DND-41 (cell line): ENCODE results near the gene AACS.

Experiments
- ATAC-seq: fragments of 200-7000 bp; cut with Tn5 transposase; 3 replicates; pipeline ENCODE4 v1.9.1; 2021; ENCODE audit warnings: low read depth; ENCODE audit not compliant: insufficient read depth
- DNase-seq: peaks from one replicate; pipeline ENCODE4 v3.0.0-alpha.2; 2020
- H2AFZ ChIP-seq: 2 replicates; pipeline ENCODE4 v1.6.0; 2012; ENCODE audit warnings: low read depth, low read length
- H3K27ac ChIP-seq: 2 replicates; pipeline ENCODE4 v1.5.1; 2012; ENCODE audit warnings: low read length, inconsistent platforms
- H3K27me3 ChIP-seq: fragments of 200-600 bp; sonication (generic); 2 replicates; pipeline ENCODE4 v1.6.0; 2012; ENCODE audit warnings: low read length, mild to moderate bottlenecking, inconsistent platforms; ENCODE audit not compliant: insufficient read depth, poor library complexity
- H3K36me3 ChIP-seq: 2 replicates; pipeline ENCODE4 v1.5.1; 2012; ENCODE audit warnings: low read length, inconsistent platforms; ENCODE audit not compliant: insufficient read depth
- H3K4me1 ChIP-seq: 2 replicates; pipeline ENCODE4 v1.5.1; 2012; ENCODE audit warnings: mild to moderate bottlenecking, low read length; ENCODE audit not compliant: insufficient read depth
- H3K4me2 ChIP-seq: 2 replicates; pipeline ENCODE4 v1.6.0; 2012; ENCODE audit warnings: mild to moderate bottlenecking, moderate library complexity, low read length, inconsistent platforms; ENCODE audit not compliant: insufficient read depth
- H3K4me3 ChIP-seq, 2 experiments: fragments of 200-600 bp in 1 of 2; shearing (Covaris generic) in 1 of 2; 2 replicates each; pipeline ENCODE4 v1.5.1; 2012 to 2016; ENCODE audit warnings: inconsistent platforms in 2 of 2, low read length in 2 of 2, mild to moderate bottlenecking in 2 of 2, low read depth in 1 of 2, moderate library complexity in 1 of 2
- H3K79me2 ChIP-seq: 2 replicates; pipeline ENCODE4 v1.6.0; 2012; ENCODE audit warnings: low read length, inconsistent platforms; ENCODE audit not compliant: insufficient read depth
- H3K9ac ChIP-seq: 2 replicates; pipeline ENCODE4 v1.6.0; 2012; ENCODE audit warnings: low read depth, mild to moderate bottlenecking, inconsistent platforms, low read length, moderate library complexity
- H3K9me3 ChIP-seq: 2 replicates; pipeline ENCODE4 v1.5.1; 2012; ENCODE audit warnings: low read length, moderate library complexity, mild to moderate bottlenecking, inconsistent platforms; ENCODE audit not compliant: insufficient read depth, severe bottlenecking
- H4K20me1 ChIP-seq: 2 replicates; pipeline ENCODE4 v1.6.0; 2012; ENCODE audit warnings: low read length; ENCODE audit not compliant: insufficient read depth
- EZH2 ChIP-seq: IDR thresholded peaks from 3 replicates; pipeline ENCODE4 v1.6.1; 2012; ENCODE audit warnings: borderline replicate concordance, low read depth, mild to moderate bottlenecking, moderate library complexity, low read length, inconsistent platforms; ENCODE audit not compliant: severe bottlenecking
- TF ChIP-seq, protein P1 (sequence below): IDR thresholded peaks from 2 replicates; pipeline ENCODE4 v1.5.1; 2012; ENCODE audit warnings: borderline replicate concordance, low read length, moderate library complexity, mild to moderate bottlenecking; ENCODE audit not compliant: poor library complexity, severe bottlenecking; ENCODE audit errors: extremely low read depth

The AACS gene

DNA sequence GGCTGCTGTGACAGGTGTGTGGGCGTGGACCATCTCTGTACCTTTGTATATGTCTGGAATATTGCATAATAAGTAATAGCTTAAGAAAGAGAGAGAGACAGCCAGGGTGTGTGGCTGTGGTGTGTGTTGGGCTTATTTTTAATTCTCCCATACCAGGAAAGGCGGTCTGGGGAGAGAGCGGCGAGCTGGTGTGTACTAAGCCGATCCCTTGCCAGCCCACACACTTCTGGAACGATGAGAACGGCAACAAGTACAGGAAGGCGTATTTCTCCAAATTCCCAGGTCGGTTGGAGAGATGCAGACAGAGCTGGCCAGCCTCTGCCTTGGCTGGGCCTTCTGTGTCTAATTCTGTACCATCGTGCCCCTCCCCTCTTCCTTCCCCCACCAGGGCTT lies 63.9 kb downstream of the AACS start:
- H3K27ac ChIP-seq: no peak overlapping the region
- H3K79me2 ChIP-seq: no peaks in the 10 kb centered on the region
- H2AFZ ChIP-seq: no peak overlapping the region
- no peaks in the 10 kb centered on the region for H4K20me1 ChIP-seq
- TF ChIP-seq EZH2: no peak
- TF ChIP-seq, protein P1, sequence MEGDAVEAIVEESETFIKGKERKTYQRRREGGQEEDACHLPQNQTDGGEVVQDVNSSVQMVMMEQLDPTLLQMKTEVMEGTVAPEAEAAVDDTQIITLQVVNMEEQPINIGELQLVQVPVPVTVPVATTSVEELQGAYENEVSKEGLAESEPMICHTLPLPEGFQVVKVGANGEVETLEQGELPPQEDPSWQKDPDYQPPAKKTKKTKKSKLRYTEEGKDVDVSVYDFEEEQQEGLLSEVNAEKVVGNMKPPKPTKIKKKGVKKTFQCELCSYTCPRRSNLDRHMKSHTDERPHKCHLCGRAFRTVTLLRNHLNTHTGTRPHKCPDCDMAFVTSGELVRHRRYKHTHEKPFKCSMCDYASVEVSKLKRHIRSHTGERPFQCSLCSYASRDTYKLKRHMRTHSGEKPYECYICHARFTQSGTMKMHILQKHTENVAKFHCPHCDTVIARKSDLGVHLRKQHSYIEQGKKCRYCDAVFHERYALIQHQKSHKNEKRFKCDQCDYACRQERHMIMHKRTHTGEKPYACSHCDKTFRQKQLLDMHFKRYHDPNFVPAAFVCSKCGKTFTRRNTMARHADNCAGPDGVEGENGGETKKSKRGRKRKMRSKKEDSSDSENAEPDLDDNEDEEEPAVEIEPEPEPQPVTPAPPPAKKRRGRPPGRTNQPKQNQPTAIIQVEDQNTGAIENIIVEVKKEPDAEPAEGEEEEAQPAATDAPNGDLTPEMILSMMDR: no peak
- H3K36me3 ChIP-seq: peaks cover 9% of the 10 kb centered on the region
- ATAC-seq (no peak), DNase-seq (no peak)
- H3K9me3 ChIP-seq: no peaks in the 10 kb centered on the region
- no peak overlapping the region for H3K4me3 ChIP-seq
- H3K27me3 ChIP-seq: no peaks in the 10 kb centered on the region
- no peak overlapping the region for H3K9ac ChIP-seq
- H3K4me2 ChIP-seq: no peak overlapping the region
- no peaks in the 10 kb centered on the region for H3K4me1 ChIP-seq

DNA sequence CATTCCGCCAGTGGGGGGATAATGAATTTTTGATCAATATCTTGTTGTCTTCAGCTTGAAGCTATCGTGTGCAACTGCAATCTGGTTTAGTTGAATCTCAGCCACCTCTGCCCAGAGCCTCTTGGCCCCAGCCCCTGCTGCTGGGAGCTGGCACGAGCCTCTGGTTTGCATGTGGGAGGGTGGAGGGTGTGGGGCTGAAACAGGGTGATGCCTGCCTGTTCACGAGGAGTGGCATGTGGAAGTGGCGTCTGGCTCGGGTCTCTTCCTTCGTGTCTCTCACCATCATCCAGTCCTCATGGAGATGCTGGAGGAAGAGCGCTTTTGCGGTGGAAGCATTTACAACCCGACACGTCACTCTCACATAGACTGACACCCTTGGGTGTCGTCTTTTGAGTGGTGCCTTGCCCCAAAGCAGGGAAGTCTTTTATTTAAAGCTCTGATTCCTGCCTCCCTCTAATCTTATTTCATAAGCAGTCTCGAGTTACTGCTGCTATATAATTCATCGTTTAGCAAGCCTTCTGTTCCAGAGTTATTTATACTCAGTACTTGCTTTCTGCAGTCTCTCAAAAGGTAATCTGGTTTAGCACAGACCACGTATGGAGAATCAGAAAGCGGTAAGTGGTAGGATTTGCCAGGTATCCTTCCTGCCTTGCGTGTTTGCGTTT lies 64.5 kb downstream of the AACS start:
- DNase-seq (no peak), ATAC-seq (no peak)
- no peak overlapping the region for H3K9ac ChIP-seq
- peaks cover 7% of the 10 kb centered on the region for H3K36me3 ChIP-seq
- H3K9me3 ChIP-seq: no peaks in the 10 kb centered on the region
- no peak overlapping the region for H3K4me3 ChIP-seq
- H3K4me1 ChIP-seq: no peaks in the 10 kb centered on the region
- no peaks in the 10 kb centered on the region for H3K79me2 ChIP-seq
- no peaks in the 10 kb centered on the region for H4K20me1 ChIP-seq
- H3K27me3 ChIP-seq: no peaks in the 10 kb centered on the region
- no peak overlapping the region for H3K4me2 ChIP-seq
- H3K27ac ChIP-seq: no peak overlapping the region
- TF ChIP-seq EZH2: no peak
- TF ChIP-seq, protein P1: no peak
- H2AFZ ChIP-seq: no peak overlapping the region

DNA sequence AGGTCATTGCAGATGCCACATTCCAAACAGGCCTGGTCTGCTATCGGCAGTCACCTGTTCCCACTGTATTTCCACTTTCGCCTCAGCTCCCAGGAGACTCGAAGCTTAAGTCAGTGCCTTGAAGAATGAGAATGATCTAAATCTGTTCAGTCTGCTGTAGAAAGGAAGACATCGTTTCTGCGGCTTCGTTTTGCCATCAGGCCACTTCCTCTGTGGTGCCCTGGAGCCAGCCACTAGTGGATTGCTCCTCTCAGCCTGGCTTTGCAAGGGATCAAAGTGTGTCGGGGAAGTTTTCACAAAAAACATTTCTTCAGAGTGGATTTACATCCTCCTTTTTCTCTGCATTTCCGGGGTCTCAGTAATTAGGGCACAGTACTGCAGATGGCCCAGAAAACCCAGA lies 66.7 kb downstream of the AACS start:
- no peak overlapping the region for H2AFZ ChIP-seq
- DNase-seq: no peak

More for the DNA sequence above, 66.7 kb downstream of the AACS start:
- no peak for ATAC-seq
- Histone ChIP-seq H3K27me3 (no peaks in the 10 kb centered on the region), H3K4me2 (no peak overlapping the region), H3K9ac (no peak overlapping the region), H3K4me1 (no peaks in the 10 kb centered on the region), H3K9me3 (no peaks in the 10 kb centered on the region), H3K36me3 (no peaks in the 10 kb centered on the region), H4K20me1 (no peaks in the 10 kb centered on the region), H3K4me3 (no peak overlapping the region), H3K27ac (no peak overlapping the region), H3K79me2 (no peaks in the 10 kb centered on the region)
- TF ChIP-seq, protein P1: no peak
- TF ChIP-seq EZH2: no peak
